Neural crest cell (in vitro differentiated cells): ENCODE data around the gene MPP4. TPM values are rescaled to one million over a fixed set of nuclear protein-coding genes. Genes with fewer than 3 reads are reported as not detected.

Experiments used
- DNase-seq: peaks from one replicate; pipeline ENCODE4 v3.0.0; 2021; ENCODE audit warnings: low read depth, mixed read lengths, low spot score
- H3K27ac Mint-ChIP-seq: one replicate; pipeline ENCODE4 v1.8.0; 2021; ENCODE audit warnings: mild to moderate bottlenecking, mixed read lengths; ENCODE audit not compliant: unreplicated experiment
- H3K27me3 Mint-ChIP-seq: 2 replicates; pipeline ENCODE4 v1.8.0; 2021; ENCODE audit warnings: low read depth, mild to moderate bottlenecking, mixed read lengths
- H3K36me3 Mint-ChIP-seq: 2 replicates; pipeline ENCODE4 v1.8.0; 2021; ENCODE audit warnings: low read depth, mild to moderate bottlenecking, mixed read lengths
- H3K4me1 Mint-ChIP-seq: 2 replicates; pipeline ENCODE4 v1.8.0; 2021; ENCODE audit warnings: mixed read lengths
- H3K4me3 Mint-ChIP-seq: one replicate; pipeline ENCODE4 v1.8.0; 2021; ENCODE audit warnings: mild to moderate bottlenecking, mixed read lengths
- H3K9me3 Mint-ChIP-seq: 2 replicates; pipeline ENCODE4 v1.8.0; 2021; ENCODE audit warnings: mixed read lengths
- total RNA-seq: library from RNA; stranded (reverse); gene quantifications from 2 replicates; pipeline ENCODE4 v1.2.1, GENCODE V29; 2021
- TF ChIP-seq, protein P1 (sequence below): fragments of 200-600 bp; sonication (generic); conservative IDR thresholded peaks from 2 replicates; pipeline ENCODE4 v1.5.0; 2021; ENCODE audit warnings: antibody characterized with exemption, mild to moderate bottlenecking

MPP4 gene
- total RNA-seq, 1 donor from 2014 or later: 0.19 TPM

DNA sequence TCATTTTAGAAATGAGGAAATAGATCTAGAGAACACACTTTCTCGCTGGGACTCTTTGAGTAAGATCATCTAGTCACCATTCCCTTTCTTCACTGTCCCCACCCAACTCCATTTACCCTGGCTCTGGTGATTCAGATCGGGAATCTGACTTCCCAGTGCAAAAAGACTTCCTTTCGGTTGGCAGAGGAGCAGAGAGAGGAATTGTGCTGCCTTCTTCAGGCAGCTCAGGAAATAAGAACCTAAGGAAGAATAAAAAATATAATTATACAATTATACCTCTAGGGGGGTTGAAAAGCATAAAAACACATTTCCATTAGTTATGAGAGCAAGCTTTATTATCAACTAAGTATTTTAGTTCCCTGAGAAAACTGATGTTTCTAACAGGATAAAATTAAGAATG, 9.3 kb upstream of the MPP4 start:
- Mint-ChIP-seq H3K27ac (no peak overlapping the region), H3K27me3 (no peaks in the 10 kb centered on the region), H3K36me3 (peaks cover 8% of the 10 kb centered on the region), H3K4me3 (no peak overlapping the region), H3K4me1 (no peaks in the 10 kb centered on the region), H3K9me3 (no peaks in the 10 kb centered on the region)
- no peak for DNase-seq
- TF ChIP-seq, protein P1, sequence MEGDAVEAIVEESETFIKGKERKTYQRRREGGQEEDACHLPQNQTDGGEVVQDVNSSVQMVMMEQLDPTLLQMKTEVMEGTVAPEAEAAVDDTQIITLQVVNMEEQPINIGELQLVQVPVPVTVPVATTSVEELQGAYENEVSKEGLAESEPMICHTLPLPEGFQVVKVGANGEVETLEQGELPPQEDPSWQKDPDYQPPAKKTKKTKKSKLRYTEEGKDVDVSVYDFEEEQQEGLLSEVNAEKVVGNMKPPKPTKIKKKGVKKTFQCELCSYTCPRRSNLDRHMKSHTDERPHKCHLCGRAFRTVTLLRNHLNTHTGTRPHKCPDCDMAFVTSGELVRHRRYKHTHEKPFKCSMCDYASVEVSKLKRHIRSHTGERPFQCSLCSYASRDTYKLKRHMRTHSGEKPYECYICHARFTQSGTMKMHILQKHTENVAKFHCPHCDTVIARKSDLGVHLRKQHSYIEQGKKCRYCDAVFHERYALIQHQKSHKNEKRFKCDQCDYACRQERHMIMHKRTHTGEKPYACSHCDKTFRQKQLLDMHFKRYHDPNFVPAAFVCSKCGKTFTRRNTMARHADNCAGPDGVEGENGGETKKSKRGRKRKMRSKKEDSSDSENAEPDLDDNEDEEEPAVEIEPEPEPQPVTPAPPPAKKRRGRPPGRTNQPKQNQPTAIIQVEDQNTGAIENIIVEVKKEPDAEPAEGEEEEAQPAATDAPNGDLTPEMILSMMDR: no peak

DNA sequence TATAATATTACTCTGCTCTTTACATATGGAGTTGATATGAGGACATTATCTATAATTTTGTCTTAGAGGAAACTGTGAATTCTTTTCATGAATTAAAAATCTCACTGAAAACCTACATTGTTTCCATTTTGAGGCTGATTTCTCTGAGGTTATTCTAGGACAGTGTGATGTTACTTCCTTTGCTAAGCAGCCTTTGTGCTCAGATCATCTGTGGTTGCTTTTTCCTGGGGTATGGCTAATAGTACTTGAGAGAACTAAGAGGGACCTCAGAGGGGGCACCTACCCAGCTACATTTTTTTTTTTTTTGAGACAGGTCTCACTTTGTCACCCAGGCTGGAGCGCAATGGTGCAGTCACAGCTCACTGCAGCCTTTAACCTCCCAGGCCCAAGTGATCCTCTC, 8.7 kb upstream of the MPP4 start:
- H3K27ac Mint-ChIP-seq: no peak overlapping the region
- TF ChIP-seq, protein P1: no peak
- no peaks in the 10 kb centered on the region for H3K27me3 Mint-ChIP-seq
- H3K9me3 Mint-ChIP-seq: no peaks in the 10 kb centered on the region
- H3K4me1 Mint-ChIP-seq: no peaks in the 10 kb centered on the region
- DNase-seq: no peak
- peaks cover 8% of the 10 kb centered on the region for H3K36me3 Mint-ChIP-seq
- H3K4me3 Mint-ChIP-seq: no peak overlapping the region

DNA sequence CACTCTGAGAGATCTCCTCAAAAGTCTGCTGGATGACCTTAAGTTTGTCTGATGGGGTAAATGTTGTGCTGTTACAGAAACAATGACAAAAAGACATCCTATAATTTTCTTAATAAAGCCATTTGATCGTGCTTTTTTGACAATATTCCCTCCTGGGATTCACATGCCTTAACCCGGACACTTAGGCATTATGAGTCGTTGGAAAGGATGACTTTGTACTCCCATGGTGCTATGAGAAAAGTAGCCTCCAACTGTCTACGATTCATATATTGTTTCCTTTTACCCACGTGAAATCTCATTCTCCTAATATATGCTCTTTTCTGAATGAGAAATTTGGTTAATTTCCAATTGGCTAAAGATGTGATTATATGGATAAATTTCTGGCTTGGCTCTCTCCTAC, 6.1 kb upstream of the MPP4 start:
- Mint-ChIP-seq H3K36me3 (peaks cover 5% of the 10 kb centered on the region), H3K27ac (no peak overlapping the region), H3K4me1 (no peaks in the 10 kb centered on the region), H3K4me3 (no peak overlapping the region), H3K9me3 (no peaks in the 10 kb centered on the region), H3K27me3 (no peaks in the 10 kb centered on the region)
- no peak for DNase-seq
- TF ChIP-seq, protein P1: no peak

DNA sequence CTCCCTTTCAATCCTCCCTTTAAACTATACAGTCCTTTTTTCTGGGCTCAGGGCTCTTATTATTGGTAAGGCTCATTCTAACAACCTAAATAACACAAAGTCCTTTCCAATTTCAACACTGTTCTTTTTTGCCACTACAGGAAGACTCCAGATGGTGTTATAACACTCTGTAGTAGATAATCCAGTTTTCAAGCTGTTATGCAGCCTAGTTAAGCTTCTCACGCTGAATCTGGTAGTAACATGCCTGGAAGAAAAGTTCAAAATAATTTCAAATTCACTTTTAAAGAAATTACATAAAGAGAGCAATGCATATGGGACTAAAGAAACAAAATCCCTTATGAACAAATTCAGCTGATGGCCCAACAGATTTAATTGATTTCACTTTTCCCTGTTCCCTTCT, 3.2 kb upstream of the MPP4 start:
- no peaks in the 10 kb centered on the region for H3K9me3 Mint-ChIP-seq
- no peaks in the 10 kb centered on the region for H3K27me3 Mint-ChIP-seq
- no peak for DNase-seq
- peaks cover 5% of the 10 kb centered on the region for H3K36me3 Mint-ChIP-seq
- H3K27ac Mint-ChIP-seq: no peak overlapping the region
- no peaks in the 10 kb centered on the region for H3K4me1 Mint-ChIP-seq
- no peak overlapping the region for H3K4me3 Mint-ChIP-seq
- TF ChIP-seq, protein P1: no peak

DNA sequence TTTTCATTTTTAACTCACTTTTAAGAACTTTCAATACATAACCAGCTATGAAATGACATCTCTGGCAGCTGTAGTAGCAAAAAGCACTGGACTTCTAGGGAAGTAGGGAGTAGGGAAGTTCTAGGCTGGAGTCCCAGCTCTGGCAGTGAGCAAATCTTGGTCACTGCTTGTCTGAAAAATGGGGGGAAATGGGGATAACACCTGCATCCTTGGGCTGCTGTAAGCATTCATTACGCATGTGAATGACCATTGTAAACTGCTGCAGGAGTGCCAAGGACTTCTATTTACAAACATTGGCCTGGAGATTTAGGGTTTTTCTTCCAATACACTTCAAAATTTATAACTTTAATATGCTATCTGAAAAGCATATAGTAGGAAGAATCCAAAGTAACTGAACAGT, 972 bp upstream of the MPP4 start:
- Mint-ChIP-seq H3K27ac (no peak overlapping the region), H3K9me3 (no peaks in the 10 kb centered on the region), H3K36me3 (peaks cover 5% of the 10 kb centered on the region), H3K4me1 (no peaks in the 10 kb centered on the region), H3K27me3 (no peaks in the 10 kb centered on the region), H3K4me3 (no peak overlapping the region)
- TF ChIP-seq, protein P1: no peak
- DNase-seq: no peak

DNA sequence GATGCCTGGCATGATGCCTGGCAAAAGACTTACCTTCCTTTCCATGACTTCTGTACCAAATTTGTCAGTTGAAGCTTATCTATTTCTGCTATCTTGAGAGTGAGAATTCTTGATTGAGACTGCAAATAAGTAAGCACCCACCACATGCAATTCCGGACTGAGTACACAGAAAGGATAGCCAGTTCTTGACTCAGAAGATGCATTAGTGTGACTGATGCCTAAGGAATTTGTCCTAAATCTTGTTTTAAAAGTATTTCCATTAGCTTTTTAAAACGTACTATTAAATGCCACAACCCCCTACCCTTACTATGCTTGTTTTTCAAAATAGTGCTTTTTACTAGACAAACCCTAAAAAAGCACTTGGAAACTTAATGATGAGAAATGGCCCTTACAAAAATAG, 545 bp downstream of the MPP4 start:
- H3K27ac Mint-ChIP-seq: no peak overlapping the region
- H3K4me3 Mint-ChIP-seq: no peak overlapping the region
- no peaks in the 10 kb centered on the region for H3K27me3 Mint-ChIP-seq
- TF ChIP-seq, protein P1: no peak
- DNase-seq: no peak
- H3K4me1 Mint-ChIP-seq: no peaks in the 10 kb centered on the region
- H3K36me3 Mint-ChIP-seq: peaks cover 3% of the 10 kb centered on the region
- H3K9me3 Mint-ChIP-seq: no peaks in the 10 kb centered on the region
